WTC11 (cell line): ENCODE results near the gene TRIM40. TPM values are rescaled to one million over a fixed set of nuclear protein-coding genes. Genes with fewer than 3 reads are reported as not detected.

Experiments used
- ATAC-seq: fragments of 200-7000 bp; cut with Tn5 transposase; 2 replicates; pipeline ENCODE4 v1.10.0; 2021; ENCODE audit warnings: mild to moderate bottlenecking, moderate library complexity
- CTCF ChIA-PET: fragments of 300-600 bp; sonication (Branson Sonifier 250); formaldehyde crosslinking; loops from one replicate; lab custom pipeline; 2021; ENCODE audit warnings: antibody characterized with exemption; lab: Charles Lee
- POLR2A ChIA-PET: fragments of 350-600 bp; sonication (Branson Sonifier 250); formaldehyde crosslinking; loops from one replicate; lab custom pipeline; 2021; ENCODE audit warnings: antibody characterized with exemption; lab: Charles Lee
- DNase-seq: peaks from one replicate; pipeline ENCODE4 v3.0.0; 2021; ENCODE audit warnings: low spot score
- H3K27ac Mint-ChIP-seq: 2 replicates; pipeline ENCODE4 v1.8.0; 2021; ENCODE audit warnings: mixed read lengths
- H3K27me3 Mint-ChIP-seq: 2 replicates; pipeline ENCODE4 v1.8.0; 2021; ENCODE audit warnings: low read depth, mild to moderate bottlenecking, moderate library complexity, mixed read lengths
- H3K36me3 Mint-ChIP-seq: 2 replicates; pipeline ENCODE4 v1.8.0; 2021; ENCODE audit warnings: mixed read lengths
- H3K4me1 Mint-ChIP-seq: 2 replicates; pipeline ENCODE4 v1.8.0; 2022; ENCODE audit warnings: mixed read lengths
- H3K4me3 Mint-ChIP-seq: 2 replicates; pipeline ENCODE4 v1.8.0; 2021; ENCODE audit warnings: mild to moderate bottlenecking, moderate library complexity, mixed read lengths
- H3K9me3 Mint-ChIP-seq: 2 replicates; pipeline ENCODE4 v1.8.0; 2021; ENCODE audit warnings: mixed read lengths
- CBFB ChIP-seq: sonication (generic); formaldehyde crosslinking; IDR thresholded peaks from 2 replicates; pipeline ENCODE4 v1.8.1; 2022; ENCODE audit warnings: mild to moderate bottlenecking, low read depth, missing genetic modification reagents
- CREB1 ChIP-seq: sonication (generic); formaldehyde crosslinking; IDR thresholded peaks from 2 replicates; pipeline ENCODE4 v1.8.0; 2023; ENCODE audit warnings: mild to moderate bottlenecking, missing genetic modification reagents
- GABPB1 ChIP-seq: sonication (generic); formaldehyde crosslinking; IDR thresholded peaks from 2 replicates; pipeline ENCODE4 v1.8.1; 2023; ENCODE audit warnings: mild to moderate bottlenecking, missing genetic modification reagents
- NFATC4 ChIP-seq: fragments of 250-450 bp; sonication (Bioruptor Pico); IDR thresholded peaks from 2 replicates; pipeline ENCODE4 v1.9.0; 2021; ENCODE audit warnings: mild to moderate bottlenecking
- NR3C1 ChIP-seq: sonication (generic); formaldehyde crosslinking; conservative IDR thresholded peaks from 2 replicates; pipeline ENCODE4 v1.8.1; 2023; ENCODE audit warnings: low read depth, mild to moderate bottlenecking, missing genetic modification reagents
- SMAD4 ChIP-seq: sonication (generic); formaldehyde crosslinking; IDR thresholded peaks from 2 replicates; pipeline ENCODE4 v1.8.0; 2022; ENCODE audit warnings: mild to moderate bottlenecking, missing genetic modification reagents
- SOX15 ChIP-seq: fragments of 250-450 bp; sonication (Bioruptor Pico); IDR thresholded peaks from 2 replicates; pipeline ENCODE4 v1.9.0; 2021; ENCODE audit warnings: mild to moderate bottlenecking
- SP1 ChIP-seq: sonication (generic); formaldehyde crosslinking; conservative IDR thresholded peaks from 2 replicates; pipeline ENCODE4 v1.8.1; 2022; ENCODE audit warnings: missing genetic modification reagents
- TEAD1 ChIP-seq: sonication (generic); formaldehyde crosslinking; IDR thresholded peaks from 2 replicates; pipeline ENCODE4 v1.8.0; 2022; ENCODE audit warnings: mild to moderate bottlenecking, missing genetic modification reagents
- total RNA-seq: library from RNA; stranded (reverse); gene quantifications from 3 replicates; pipeline ENCODE4 v1.2.3, GENCODE V29; 2021
- TF ChIP-seq, protein P1 (sequence below): sonication (generic); formaldehyde crosslinking; IDR thresholded peaks from 2 replicates; pipeline ENCODE4 v1.8.1; 2023; ENCODE audit warnings: mild to moderate bottlenecking, missing genetic modification reagents, borderline replicate concordance
- TF ChIP-seq, protein P2 (sequence below): sonication (generic); formaldehyde crosslinking; IDR thresholded peaks from 2 replicates; pipeline ENCODE4 v1.8.0; 2022; ENCODE audit warnings: mild to moderate bottlenecking, missing genetic modification reagents
- TF ChIP-seq, protein P3 (sequence below): fragments of 200-600 bp; IDR thresholded peaks from 2 replicates; pipeline ENCODE4 v1.8.0; 2022; ENCODE audit warnings: antibody characterized with exemption
- TF ChIP-seq, protein P4 (sequence below): sonication (generic); formaldehyde crosslinking; IDR thresholded peaks from 2 replicates; pipeline ENCODE4 v1.8.1; 2023; ENCODE audit warnings: mild to moderate bottlenecking, moderate library complexity, missing genetic modification reagents
- TF ChIP-seq, protein P5 (sequence below): sonication (generic); formaldehyde crosslinking; IDR thresholded peaks from 2 replicates; pipeline ENCODE4 v1.8.1; 2023; ENCODE audit warnings: mild to moderate bottlenecking, missing genetic modification reagents
- TF ChIP-seq, protein P6 (sequence below): fragments of 250-450 bp; sonication (Bioruptor Pico); IDR thresholded peaks from 2 replicates; pipeline ENCODE4 v1.8.0; 2021; ENCODE audit warnings: mild to moderate bottlenecking
- TF ChIP-seq, protein P7 (sequence below): sonication (generic); formaldehyde crosslinking; IDR thresholded peaks from 2 replicates; pipeline ENCODE4 v1.8.1; 2022; ENCODE audit warnings: missing genetic modification reagents, borderline replicate concordance

The TRIM40 gene
- total RNA-seq, 1 experiment from 2014 or later, result not detected

DNA sequence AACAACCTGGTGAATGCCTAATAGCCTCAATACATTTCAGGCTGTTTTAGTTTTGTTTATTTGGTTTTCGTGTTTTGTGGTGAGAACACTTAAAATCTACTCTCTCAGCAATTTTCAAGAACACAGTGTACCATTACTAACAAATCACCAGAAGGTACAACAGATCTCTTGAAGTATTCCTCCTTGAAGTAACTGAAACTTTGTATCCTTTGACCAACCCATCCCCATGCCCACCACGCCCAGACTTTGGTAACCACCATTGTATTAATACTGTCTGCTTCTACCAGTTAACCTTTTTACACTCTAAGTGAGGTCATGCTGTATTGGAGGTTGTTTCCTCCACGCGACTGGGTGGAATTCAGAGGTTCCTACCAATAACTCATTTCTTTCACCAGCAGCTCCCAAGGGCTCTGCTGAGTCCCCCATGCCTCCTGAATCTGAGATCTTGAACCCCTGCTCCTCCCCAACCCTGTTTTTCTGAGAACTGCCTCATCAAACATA lies 5.7 kb upstream of the TRIM40 start (continued):
- TF ChIP-seq, protein P1, sequence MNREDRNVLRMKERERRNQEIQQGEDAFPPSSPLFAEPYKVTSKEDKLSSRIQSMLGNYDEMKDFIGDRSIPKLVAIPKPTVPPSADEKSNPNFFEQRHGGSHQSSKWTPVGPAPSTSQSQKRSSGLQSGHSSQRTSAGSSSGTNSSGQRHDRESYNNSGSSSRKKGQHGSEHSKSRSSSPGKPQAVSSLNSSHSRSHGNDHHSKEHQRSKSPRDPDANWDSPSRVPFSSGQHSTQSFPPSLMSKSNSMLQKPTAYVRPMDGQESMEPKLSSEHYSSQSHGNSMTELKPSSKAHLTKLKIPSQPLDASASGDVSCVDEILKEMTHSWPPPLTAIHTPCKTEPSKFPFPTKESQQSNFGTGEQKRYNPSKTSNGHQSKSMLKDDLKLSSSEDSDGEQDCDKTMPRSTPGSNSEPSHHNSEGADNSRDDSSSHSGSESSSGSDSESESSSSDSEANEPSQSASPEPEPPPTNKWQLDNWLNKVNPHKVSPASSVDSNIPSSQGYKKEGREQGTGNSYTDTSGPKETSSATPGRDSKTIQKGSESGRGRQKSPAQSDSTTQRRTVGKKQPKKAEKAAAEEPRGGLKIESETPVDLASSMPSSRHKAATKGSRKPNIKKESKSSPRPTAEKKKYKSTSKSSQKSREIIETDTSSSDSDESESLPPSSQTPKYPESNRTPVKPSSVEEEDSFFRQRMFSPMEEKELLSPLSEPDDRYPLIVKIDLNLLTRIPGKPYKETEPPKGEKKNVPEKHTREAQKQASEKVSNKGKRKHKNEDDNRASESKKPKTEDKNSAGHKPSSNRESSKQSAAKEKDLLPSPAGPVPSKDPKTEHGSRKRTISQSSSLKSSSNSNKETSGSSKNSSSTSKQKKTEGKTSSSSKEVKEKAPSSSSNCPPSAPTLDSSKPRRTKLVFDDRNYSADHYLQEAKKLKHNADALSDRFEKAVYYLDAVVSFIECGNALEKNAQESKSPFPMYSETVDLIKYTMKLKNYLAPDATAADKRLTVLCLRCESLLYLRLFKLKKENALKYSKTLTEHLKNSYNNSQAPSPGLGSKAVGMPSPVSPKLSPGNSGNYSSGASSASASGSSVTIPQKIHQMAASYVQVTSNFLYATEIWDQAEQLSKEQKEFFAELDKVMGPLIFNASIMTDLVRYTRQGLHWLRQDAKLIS, result no peak

DNA sequence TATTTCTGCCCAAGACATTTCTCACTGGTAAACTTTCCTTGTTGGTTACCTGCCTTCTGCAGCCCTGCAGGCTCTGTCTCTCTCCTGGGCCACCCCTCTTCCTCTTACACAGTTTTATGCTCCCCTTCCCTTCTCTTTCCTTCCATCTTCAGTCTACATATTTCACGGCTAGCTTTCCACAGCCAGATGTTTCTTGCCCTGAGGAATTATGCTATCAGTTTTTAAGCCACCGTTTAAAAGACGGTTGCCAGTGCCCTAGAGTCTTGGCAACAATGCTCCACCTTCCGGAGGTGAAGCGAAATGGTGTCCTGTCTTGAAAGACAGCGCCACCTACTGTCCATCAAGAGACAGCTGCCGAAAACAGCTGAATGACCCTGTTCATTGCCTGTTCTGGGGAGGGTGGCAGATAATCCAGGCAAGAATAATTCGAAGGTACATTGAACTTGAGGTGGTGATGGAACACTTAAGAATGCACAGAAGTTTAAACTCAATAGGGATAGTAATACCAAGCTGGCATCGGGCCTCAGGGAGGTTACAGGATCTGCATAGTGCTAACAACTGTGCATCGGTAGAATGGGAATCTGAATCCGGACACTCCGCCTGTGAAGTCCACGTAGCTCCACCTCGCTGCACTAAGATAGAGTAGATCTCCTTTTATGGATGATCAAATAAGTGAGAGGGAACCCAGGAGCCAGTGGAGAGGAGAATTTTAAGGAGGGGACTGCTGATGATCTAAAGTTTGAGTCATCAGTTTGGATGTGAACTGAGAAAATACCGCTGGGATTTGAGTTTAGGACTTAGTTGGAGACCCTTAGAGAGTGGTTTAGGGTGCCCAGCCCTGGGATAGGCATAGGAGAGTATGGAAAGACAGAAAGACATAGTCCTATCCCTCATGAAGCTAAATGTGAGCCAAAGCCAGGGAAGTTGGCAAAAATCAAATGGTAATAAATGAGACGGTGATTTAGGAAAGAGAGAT lies 4.8 kb upstream of the TRIM40 start:
- POLR2A ChIA-PET, result interaction anchor here (1.1 kb wide), 1 partner anchor 28 kb away, joined by 3 read pairs; no protein-coding TSS in a partner anchor
- H3K27me3 Mint-ChIP-seq, result peaks cover 69% of the 10 kb centered on the region
- TF ChIP-seq GABPB1 (CRISPR knock-in tag) (no peak), NR3C1 (CRISPR knock-in tag) (no peak), NFATC4 (no peak)
- TF ChIP-seq, protein P2, sequence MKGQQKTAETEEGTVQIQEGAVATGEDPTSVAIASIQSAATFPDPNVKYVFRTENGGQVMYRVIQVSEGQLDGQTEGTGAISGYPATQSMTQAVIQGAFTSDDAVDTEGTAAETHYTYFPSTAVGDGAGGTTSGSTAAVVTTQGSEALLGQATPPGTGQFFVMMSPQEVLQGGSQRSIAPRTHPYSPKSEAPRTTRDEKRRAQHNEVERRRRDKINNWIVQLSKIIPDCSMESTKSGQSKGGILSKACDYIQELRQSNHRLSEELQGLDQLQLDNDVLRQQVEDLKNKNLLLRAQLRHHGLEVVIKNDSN (CRISPR knock-in tag), result no peak
- TF ChIP-seq, protein P3, sequence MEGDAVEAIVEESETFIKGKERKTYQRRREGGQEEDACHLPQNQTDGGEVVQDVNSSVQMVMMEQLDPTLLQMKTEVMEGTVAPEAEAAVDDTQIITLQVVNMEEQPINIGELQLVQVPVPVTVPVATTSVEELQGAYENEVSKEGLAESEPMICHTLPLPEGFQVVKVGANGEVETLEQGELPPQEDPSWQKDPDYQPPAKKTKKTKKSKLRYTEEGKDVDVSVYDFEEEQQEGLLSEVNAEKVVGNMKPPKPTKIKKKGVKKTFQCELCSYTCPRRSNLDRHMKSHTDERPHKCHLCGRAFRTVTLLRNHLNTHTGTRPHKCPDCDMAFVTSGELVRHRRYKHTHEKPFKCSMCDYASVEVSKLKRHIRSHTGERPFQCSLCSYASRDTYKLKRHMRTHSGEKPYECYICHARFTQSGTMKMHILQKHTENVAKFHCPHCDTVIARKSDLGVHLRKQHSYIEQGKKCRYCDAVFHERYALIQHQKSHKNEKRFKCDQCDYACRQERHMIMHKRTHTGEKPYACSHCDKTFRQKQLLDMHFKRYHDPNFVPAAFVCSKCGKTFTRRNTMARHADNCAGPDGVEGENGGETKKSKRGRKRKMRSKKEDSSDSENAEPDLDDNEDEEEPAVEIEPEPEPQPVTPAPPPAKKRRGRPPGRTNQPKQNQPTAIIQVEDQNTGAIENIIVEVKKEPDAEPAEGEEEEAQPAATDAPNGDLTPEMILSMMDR, result peak; percentile 94
- TF ChIP-seq, protein P4, sequence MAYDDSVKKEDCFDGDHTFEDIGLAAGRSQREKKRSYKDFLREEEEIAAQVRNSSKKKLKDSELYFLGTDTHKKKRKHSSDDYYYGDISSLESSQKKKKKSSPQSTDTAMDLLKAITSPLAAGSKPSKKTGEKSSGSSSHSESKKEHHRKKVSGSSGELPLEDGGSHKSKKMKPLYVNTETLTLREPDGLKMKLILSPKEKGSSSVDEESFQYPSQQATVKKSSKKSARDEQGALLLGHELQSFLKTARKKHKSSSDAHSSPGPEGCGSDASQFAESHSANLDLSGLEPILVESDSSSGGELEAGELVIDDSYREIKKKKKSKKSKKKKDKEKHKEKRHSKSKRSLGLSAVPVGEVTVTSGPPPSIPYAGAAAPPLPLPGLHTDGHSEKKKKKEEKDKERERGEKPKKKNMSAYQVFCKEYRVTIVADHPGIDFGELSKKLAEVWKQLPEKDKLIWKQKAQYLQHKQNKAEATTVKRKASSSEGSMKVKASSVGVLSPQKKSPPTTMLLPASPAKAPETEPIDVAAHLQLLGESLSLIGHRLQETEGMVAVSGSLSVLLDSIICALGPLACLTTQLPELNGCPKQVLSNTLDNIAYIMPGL (CRISPR knock-in tag), result 0 out of 2 replicates have a peak, but pooled peaks have one; percentile 43
- peaks cover 17% of the 10 kb centered on the region for H3K4me1 Mint-ChIP-seq
- H3K36me3 Mint-ChIP-seq, result no peaks in the 10 kb centered on the region
- no peaks in the 10 kb centered on the region for H3K9me3 Mint-ChIP-seq
- DNase-seq, result peak; percentile 58
- peak; percentile 62 for ATAC-seq
- CTCF ChIA-PET, result interaction anchor here (0.5 to 13.4 kb wide), 41 partner anchors 8 to 279 kb away, joined by 3 to 389 read pairs (median 4); partner anchors contain the start of genes PPP1R11, TRIM26, TRIM31 and TRIM39
- H3K4me3 Mint-ChIP-seq, result peak overlapping the region; percentile 37; the same call in 1 of the 2 replicates
- H3K27ac Mint-ChIP-seq, result no peak overlapping the region

DNA sequence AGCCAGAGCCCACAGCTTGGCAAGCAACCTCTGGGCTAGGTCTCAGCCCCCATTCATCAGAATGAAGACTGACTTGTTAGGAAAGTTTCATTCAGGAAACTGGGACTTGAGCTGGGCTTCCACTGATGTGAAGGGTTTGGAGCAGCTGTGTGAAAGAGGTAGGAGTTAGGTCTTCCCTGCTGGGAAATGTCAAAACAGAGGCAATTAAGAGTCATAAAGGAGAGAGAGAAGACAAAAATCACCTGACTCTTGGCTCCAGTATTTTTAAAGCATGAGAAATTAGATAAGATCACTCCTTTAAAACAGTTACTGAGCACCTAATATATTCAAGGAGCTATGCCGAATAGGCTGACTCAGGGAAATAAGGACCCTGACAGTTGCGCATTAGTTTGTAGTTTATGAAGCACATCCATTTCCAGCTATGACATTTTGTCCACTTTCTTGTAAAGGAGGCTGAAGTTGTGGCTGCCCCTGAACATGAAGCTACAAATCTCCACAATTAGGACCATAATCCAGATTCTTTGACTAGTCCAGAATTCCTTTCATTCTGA lies 3.9 kb upstream of the TRIM40 start:
- no peak for DNase-seq
- H3K4me3 Mint-ChIP-seq, result no peak overlapping the region
- peaks cover 60% of the 10 kb centered on the region for H3K27me3 Mint-ChIP-seq
- H3K9me3 Mint-ChIP-seq, result no peaks in the 10 kb centered on the region
- H3K27ac Mint-ChIP-seq, result no peak overlapping the region
- H3K36me3 Mint-ChIP-seq, result no peaks in the 10 kb centered on the region
- H3K4me1 Mint-ChIP-seq, result peaks cover 14% of the 10 kb centered on the region
- CTCF ChIA-PET, result interaction anchor here (0.8 to 13.4 kb wide), 18 partner anchors 7 to 281 kb away, joined by 3 to 389 read pairs (median 8); partner anchors contain the start of gene TRIM26
- no peak for ATAC-seq
- POLR2A ChIA-PET, result no interaction called here
- TF ChIP-seq SMAD4 (no peak), SP1 (no peak), CREB1 (CRISPR knock-in tag) (no peak), CBFB (CRISPR knock-in tag) (no peak), SOX15 (CRISPR knock-in tag) (no peak), TEAD1 (CRISPR knock-in tag) (no peak)
- TF ChIP-seq, protein P5, sequence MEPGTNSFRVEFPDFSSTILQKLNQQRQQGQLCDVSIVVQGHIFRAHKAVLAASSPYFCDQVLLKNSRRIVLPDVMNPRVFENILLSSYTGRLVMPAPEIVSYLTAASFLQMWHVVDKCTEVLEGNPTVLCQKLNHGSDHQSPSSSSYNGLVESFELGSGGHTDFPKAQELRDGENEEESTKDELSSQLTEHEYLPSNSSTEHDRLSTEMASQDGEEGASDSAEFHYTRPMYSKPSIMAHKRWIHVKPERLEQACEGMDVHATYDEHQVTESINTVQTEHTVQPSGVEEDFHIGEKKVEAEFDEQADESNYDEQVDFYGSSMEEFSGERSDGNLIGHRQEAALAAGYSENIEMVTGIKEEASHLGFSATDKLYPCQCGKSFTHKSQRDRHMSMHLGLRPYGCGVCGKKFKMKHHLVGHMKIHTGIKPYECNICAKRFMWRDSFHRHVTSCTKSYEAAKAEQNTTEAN (CRISPR knock-in tag), result no peak
- TF ChIP-seq, protein P6, sequence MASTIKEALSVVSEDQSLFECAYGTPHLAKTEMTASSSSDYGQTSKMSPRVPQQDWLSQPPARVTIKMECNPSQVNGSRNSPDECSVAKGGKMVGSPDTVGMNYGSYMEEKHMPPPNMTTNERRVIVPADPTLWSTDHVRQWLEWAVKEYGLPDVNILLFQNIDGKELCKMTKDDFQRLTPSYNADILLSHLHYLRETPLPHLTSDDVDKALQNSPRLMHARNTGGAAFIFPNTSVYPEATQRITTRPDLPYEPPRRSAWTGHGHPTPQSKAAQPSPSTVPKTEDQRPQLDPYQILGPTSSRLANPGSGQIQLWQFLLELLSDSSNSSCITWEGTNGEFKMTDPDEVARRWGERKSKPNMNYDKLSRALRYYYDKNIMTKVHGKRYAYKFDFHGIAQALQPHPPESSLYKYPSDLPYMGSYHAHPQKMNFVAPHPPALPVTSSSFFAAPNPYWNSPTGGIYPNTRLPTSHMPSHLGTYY (CRISPR knock-in tag), result no peak
- TF ChIP-seq, protein P7, sequence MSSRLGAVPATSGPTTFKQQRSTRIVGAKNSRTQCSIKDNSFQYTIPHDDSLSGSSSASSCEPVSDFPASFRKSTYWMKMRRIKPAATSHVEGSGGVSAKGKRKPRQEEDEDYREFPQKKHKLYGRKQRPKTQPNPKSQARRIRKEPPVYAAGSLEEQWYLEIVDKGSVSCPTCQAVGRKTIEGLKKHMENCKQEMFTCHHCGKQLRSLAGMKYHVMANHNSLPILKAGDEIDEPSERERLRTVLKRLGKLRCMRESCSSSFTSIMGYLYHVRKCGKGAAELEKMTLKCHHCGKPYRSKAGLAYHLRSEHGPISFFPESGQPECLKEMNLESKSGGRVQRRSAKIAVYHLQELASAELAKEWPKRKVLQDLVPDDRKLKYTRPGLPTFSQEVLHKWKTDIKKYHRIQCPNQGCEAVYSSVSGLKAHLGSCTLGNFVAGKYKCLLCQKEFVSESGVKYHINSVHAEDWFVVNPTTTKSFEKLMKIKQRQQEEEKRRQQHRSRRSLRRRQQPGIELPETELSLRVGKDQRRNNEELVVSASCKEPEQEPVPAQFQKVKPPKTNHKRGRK (CRISPR knock-in tag), result no peak
